HG03571 (cell line): ENCODE measurements around the gene GID8.
A peak's percentile ranks its signal among the peaks of the same experiment; 100 is the strongest.

Source experiments
- ATAC-seq: cut with Tn5 transposase; IDR thresholded peaks from one replicate; pipeline ENCODE4 v1.9.1; 2021; ENCODE audit not compliant: unreplicated experiment

Gene GID8

DNA sequence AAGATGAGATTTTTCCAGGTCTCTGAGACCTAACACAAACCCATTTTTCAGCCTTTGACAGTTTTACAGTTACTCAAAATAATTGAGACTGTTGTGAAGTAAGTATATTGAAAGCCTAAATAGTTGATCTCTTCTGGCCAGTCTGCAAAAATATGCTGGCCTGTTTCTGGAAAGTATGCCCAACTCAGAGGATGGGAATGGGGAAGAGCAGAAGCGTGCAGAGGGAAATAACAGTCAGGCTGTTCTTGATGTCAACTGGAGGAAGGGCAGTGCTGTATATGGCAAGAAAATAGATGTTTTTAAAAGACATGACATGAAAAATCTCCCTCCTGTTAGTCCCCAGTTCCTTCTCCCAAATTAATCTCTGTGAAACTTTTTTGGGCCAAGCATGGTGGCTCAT, 3.8 kb downstream of the GID8 start:
- ATAC-seq: no peak

DNA sequence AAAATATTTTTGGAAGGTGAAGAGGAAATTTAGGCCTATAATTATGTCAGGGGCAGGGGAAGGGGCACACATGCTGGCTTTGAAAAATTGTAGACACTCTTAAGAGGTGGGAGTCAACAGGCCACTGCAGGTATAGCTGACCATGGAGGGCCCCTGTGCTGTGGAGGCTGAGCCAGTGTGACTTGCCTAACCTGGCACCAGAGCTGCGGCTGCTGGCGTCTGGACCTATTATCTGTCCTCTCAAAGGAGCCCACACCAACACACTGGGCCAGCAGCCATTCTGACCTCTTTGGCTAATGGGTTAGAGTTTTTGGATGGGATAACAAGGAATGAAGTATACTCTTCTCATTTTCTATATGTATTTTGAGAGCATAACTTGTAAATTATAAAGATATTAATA, 4.5 kb downstream of the GID8 start:
- no peak for ATAC-seq

DNA sequence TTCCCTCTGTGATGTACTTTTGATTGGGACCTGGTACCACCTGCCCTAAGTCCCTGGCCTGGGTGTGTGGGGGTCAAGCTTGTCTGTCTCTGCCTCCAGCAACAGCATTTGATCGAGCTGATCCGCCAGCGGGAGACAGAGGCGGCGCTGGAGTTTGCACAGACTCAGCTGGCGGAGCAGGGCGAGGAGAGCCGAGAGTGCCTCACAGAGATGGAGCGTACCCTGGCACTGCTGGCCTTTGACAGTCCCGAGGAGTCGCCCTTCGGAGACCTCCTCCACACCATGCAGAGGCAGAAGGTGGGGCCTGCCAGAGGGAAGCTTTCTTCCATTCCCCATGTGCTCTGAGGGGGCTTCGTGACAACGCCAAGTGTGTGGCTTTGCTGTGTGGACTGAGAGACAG, 5.4 kb downstream of the GID8 start:
- no peak for ATAC-seq

DNA sequence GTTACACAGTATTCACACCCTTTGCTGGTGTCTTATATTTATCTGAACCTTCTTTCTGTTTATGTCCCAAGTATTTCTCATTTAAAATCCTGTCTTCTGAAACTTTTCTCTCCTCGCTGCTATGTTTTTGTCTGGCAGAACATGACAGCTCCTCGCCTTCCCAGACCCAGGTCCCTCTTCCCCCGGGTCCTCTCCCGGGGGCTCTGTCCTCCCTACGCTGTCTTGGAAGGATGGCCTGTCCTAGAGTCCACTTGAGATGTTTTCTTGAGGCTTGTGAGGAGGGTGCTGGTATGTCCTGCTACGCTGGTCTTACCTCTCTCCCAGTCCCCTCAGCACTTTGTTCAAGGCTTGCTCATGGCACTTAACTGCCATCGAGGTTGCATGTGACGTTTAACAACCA, 6.2 kb downstream of the GID8 start:
- ATAC-seq: no peak

DNA sequence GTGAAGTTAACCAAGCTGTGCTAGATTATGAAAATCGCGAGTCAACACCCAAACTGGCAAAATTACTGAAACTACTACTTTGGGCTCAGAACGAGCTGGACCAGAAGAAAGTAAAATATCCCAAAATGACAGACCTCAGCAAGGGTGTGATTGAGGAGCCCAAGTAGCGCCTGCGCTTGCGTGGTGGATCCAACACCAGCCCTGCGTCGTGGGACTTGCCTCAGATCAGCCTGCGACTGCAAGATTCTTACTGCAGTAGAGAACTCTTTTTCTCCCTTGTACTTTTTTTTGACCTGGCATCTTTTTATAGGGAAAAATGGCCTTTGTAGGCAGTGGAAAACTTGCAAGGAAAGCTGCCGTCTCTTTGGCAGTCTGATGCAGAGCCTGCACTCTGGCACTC, 6.8 kb downstream of the GID8 start:
- ATAC-seq: no peak

DNA sequence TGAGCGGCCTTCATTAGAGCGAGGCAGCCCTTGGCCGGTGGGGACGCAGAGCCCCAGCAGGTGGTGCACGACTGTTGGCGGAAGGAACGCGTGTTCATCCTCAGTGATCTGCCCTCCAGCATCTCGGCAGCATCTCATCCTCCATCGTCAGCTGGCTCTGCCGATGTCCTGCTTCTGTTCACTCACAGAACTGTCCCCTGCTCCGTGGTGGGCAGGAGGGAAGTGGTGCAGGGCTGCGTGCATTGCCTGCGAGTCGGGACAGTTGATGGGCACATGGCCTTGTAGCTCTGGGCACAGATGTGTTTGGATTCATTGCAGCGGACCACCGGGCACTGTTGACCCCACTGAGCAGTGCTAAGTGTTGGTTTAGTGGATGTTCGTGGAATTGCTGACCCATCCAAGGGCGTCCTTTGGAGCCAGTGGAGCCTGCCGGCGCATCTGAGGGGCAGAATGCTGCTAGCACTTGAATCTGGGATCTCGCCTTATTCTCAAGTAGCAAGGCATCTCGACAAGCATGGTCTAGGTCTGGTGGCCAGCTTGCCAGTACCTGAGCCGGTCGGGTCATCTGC, 7.9 kb downstream of the GID8 start:
- no peak for ATAC-seq

DNA sequence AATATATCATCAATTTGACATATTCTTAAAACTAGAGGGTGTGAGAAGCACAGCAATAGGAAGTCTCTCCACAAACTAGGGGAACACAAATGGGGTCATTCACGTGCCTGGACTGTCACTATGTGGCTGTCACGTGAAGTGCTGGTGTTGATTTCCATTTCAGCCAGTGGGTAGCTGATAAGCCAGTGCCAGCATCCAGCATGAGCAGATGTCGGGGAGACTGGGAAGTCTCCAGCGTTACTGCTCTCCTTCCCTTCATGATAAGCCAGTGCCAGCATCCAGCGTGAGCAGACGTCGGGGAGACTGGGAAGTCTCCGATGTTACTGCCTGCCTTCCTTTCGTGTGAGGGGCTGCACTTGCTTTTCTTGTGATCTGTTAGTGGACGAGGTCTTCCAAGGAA, 9.0 kb downstream of the GID8 start:
- ATAC-seq: no peak

DNA sequence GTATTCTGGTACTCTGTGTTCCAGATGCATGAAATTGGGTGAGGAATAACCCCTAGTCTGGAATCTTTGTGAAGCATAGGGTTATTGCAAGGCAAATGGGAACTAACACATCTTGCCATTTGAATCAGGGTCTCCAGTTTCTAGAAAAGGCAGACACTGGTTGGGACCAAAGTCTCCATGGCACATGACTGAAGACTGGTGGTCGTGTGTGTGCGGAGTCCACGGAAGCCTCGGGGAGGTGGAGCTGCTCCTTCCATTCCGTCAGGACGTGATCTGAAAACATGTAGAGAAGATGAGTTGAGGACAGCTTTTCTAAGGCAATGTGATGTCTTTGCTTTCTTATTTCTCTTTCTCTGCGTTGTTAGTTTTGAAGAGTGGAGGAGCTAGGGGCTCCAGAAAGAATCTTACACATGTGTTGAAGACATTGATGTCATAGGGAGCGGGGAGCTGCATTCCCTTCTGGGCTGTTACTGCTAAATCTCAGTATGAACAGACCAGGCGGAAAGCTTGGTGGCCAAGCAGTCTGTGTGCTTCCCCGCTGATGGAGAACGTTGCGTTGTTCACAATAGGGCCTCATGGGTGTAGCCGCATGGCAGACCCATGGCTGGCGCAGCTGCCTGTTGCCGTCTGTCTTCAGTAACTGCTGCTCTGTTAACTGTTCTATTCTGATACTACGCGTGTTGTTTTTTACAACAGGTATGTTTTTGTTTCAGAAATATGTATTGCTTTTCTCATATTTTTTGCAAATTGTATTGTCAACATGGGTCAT, 9.8 kb downstream of the GID8 start:
- ATAC-seq: no peak

DNA sequence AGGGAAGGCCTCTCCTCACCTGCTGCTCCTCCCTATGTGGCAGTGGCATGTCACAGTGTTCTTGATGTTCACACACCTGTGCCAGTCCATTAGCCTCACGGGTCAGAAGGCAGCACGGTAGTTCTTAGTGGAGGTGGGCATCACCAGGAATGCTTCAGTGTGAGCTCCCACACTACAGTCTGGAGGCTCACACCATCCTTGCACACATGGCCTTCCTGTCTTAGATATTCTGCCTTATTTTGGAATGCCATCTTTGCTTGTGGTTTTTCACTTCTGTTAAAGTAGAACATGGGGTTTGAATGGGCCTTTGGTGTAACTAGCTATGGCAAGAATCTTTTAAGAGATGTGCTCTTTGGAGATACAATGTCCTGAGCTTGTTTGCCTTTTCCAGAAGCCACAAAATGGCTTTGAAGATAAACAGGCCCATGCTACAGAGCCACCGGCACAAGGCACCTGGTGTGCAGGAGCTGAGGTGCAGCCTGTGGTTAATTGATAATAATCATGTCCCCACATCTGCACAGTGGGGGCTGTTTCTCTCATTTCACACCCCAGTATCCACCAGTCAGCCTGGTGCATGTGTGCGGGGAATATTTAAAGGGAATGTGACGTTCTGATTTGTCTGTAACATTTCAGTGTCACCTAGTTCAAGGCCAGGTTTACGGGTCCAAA, 11.3 kb downstream of the GID8 start:
- no peak for ATAC-seq

DNA sequence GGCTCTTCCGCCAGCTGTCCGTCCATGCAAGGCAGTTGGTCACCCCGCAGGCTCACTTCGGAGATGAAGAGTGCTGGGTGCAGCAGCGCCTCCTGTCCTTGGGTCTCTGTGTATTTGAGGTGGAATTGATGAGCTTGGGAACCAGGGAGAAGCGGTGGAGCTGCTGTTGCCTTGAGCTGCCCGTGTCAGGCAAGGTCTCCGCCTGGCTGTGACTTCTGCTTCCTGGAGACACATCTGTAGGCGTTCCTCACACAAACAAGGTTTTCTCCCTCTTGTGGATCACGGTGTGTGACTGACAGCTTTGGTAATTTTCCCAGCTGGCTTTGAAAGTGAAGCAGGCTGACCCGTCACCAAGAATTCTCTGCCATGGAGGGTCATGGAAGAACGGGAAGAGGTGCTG, 12.0 kb downstream of the GID8 start:
- ATAC-seq: no peak

DNA sequence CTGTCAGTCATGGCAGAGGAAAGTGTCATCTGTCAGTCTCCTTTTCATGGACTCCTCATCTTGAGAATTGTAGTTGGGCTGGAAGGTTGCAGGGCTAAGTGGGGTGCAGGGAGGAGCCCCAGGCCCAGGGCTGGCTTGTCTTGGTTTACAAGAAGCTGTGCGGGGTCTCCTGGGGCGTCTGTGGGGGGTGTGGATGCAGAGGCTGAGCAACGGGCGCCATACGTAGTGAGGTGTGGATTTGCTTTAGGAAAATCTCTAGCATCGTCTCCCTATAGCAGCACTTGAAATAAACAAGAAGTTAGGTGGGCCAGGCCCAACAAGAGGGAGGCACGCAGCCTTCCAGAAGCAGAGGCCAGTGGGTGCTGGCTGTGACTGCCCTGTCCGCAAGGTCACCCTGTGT, 12.8 kb downstream of the GID8 start:
- no peak for ATAC-seq

DNA sequence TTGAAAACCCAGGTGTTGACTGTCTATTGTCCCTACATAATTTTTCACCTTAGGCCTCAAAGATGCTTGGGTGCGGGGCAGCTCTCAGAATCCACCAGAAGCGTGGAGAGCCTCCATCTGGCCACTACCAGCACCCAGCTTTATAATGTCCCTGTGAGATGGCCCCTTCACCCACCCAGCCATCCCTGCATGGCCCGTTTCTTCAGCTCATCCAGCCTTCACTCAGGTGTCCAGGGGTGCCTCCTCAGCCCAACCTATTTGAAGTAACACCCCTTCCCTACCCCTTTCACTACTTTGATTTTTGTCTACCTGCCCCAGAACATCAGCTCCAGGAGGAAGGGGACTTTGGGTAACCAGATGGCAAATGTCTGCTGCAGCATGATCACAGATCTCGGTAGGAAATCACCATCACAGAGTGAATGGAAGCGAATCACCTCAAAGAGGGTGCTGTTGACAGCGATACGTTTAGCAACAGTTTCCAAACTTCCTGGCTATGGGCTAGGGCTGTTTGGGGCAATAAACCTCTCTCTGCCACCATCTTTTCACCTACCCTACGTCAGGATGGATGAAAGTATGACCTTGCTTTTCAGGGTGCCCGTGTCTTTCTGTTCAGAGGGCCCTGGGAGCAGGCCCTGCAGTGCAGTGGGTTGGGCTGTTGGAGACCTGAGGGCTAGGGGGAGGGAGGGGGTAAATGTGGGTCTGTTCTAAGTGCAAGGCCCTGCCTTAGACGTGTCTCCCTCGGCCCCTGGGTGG, 13.4 kb downstream of the GID8 start:
- ATAC-seq: no peak

DNA sequence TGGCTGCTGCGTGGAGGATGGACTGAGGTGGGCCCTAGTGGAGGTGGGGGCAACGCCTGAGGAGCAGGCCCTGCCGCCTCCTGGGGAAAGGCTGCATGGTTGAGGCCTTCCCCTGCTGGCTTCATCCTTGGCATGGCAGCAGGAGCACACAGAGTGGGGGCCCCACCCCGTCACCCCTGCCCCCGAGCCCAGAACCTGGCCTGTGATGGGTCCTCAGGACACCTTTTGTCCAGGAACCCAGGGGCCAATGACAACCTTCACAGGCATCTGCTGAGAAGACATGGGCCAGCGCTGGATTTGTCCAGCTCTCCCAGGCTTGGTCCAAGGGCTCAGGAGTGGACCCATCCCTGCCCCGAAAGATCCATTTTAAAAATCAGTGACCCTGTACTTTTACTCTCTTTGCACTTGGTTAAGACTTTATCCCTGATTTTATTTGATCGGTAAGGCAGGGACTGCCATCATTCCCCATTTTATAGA, 14.0 kb downstream of the GID8 start:
- ATAC-seq: no peak

DNA sequence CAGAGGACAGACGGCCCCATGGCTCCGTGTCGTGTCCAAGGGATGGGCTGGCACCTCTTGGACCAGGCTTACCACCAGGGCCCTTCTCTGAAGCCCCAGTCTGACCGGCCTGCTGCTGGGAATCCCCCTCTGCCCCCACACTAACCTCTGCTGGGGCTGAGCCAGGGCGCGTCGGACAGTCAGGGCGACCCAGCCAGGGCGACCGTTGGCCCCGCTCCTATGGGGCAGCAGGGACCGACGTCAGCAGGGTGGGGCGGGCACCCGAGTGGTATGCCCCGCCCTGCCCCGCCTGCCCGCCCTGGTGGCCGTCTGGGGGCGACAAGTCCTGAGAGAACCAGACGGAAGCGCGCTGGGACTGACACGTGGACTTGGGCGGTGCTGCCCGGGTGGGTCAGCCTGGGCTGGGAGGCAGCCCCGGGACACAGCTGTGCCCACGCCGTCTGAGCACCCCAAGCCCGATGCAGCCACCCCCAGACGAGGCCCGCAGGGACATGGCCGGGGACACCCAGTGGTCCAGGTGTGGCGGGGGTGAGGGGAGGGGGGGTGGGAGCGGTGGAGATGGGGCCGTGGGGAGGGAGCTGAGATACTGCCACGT, 14.5 kb downstream of the GID8 start, which contains the start of gene SLC17A9:
SLC17A9 (plus strand) TSS at position 337 of the 595 bp plus-strand sequence; CDS start at position 459, 122 bp downstream.
- ATAC-seq: no peak

DNA sequence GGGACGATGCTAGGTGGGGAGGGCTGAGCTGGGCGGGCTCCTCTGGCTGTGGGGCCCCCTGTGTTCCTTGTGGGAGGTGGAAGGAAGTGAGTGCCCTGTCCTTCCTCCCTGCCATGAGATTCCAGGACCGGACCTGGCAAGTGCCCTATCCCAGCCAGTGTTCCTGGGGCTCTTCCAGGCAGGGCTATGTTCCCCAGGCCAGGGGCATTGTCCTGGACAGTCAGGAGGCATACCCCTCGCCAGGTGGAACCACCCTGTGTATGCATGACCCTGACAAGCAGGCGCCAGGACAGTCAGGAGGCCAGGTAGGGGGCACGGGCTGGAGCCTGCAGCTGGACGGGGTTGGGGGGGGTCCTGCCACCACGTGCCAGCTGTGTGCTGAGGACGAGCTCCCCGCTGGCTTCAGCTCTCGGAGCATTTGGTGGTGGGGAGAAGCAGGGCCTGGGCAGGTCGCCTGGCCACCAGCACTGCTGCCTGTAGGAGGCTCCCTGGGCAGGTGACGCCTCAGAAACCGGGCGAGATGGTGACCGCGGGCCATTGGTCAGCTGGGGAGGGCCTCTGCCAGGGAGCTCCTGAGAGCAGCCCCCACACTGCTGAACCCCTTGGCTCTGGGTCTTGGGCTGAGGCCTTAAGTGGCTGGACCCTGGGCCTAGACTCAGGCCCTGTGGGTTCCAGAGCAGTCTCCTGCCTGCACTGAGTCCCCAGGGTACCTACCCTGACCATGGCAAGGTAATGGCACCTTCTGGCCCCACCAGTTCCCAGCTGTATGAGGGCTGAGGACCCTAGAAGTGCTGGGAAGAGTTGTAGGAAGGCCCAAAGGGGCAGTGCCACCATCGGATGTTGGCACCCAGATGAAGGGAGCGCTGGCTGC, 15.3 kb downstream of the GID8 start:
- ATAC-seq: no peak

DNA sequence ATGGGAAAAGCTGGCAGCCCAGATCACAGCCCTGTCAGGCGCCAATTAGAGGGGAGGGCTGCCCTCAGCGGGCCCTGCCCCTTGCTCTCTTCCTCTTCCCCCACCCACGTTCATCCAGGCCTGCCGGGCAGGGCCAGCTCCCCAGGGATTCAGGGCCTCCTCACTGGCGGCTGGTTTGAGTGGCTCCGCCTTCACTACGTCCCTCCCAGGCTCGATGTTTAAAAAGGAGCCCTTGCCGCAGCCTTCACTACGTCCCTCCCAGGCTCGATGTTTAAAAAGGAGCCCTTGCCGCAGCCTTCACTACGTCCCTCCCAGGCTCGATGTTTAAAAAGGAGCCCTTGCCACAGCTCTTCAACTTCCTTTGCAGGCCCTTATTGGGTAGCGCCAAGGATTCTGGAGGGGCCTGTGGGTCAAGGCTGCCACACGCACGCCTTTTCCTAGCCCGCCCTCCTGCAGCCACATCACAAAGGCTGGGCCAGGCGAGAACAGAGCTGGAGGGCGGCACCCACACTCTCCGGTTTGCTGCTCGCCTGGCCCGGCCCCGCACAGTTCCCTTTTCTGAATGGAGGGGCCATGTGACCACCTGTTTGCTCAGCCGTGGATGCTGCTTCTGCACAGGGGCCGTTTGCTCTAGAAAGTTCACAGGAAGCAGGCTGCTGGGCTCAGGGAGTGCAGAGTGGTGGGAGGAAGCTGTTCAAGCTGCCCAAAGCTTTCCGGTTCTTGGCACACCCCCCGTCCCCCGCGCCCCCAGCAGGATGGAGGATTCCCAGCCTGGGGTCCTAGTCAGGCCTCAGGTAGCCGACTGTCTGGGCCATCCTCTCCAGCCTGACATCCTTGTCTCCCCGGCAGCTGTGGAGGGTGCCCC, 16.1 kb downstream of the GID8 start:
- peak; percentile 66 for ATAC-seq

DNA sequence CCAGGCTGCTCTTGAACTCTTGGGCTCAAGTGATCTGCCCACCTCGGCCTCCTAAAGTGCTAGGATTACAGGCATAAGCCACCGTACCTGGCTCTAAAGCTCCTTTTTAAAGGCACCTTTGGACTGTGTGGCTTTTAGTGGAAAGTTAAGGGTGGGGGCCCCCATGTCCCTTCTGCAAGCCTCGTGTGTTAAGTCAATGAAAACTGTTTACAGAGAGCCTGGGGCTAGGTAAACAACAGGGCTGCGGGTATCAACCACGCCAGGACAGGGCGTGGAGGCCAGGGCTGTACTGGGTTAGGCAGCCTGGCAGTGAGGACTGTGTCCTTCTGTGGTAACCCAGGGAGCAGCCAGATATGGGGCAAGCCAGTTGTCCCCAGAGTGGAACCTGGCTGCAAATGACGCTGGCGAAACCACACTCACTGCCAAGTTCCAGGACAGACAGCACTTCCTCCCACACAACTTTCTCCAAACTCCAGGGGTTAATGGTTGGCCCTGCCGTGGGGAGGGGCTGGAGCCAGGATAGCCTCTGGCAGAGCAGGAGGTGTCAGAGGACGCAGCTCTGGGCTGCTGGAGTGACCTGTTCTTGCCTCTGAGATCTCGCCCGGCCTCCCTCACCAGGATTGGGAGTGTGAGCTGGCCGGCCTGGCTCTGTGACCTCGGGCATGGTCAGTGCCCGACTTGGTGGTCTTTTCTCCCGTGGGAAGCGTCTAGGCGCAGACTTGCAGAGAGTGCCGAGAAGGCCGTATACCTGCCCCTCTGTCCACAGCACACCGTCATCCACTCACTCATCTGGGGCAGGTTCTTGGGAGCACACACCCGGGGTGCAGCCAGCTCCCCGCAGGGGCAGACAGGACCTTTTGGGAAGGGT, 17.8 kb downstream of the GID8 start:
- ATAC-seq: no peak
